ENCODE data around the gene FPR3.

The FPR3 gene

DNA sequence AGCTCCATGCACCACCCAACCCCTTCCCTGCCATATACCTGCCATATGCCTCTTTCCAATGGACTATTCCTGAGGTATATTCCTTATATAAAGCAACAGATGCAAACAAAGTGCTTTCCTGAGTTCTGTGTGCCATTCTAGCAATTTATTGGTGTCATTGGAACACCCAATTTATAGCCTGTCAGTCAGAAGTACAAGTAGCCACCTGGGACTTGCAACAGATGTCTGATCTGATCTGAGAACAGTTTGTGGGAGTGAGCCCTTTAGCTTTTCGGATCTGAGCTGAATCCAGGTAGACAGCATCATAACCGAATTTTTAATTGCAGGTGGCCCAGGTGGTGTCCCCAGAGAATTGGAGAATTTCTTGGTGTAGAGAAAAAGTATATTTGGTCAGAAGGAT is 963 bp upstream of the FPR3 start:
- no peaks in the 10 kb centered on the region for H3K36me3 ChIP-seq (ENCODE audit: control insufficient read depth, insufficient read depth, low read length)
- no peak for DNase-seq (ENCODE audit: extremely low read depth, insufficient read length)
- no peaks in the 10 kb centered on the region for H3K27me3 ChIP-seq (replicated peaks; ENCODE audit: control insufficient read depth, insufficient read depth, low read length)
- TF ChIP-seq, protein P1, sequence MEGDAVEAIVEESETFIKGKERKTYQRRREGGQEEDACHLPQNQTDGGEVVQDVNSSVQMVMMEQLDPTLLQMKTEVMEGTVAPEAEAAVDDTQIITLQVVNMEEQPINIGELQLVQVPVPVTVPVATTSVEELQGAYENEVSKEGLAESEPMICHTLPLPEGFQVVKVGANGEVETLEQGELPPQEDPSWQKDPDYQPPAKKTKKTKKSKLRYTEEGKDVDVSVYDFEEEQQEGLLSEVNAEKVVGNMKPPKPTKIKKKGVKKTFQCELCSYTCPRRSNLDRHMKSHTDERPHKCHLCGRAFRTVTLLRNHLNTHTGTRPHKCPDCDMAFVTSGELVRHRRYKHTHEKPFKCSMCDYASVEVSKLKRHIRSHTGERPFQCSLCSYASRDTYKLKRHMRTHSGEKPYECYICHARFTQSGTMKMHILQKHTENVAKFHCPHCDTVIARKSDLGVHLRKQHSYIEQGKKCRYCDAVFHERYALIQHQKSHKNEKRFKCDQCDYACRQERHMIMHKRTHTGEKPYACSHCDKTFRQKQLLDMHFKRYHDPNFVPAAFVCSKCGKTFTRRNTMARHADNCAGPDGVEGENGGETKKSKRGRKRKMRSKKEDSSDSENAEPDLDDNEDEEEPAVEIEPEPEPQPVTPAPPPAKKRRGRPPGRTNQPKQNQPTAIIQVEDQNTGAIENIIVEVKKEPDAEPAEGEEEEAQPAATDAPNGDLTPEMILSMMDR (IDR thresholded peaks at IDR 0.05; ENCODE audit: insufficient read depth, low read length, poor library complexity, severe bottlenecking), result no peak
- no peak overlapping the region for H3K4me3 ChIP-seq (replicated peaks; ENCODE audit: low read depth, low read length)

DNA sequence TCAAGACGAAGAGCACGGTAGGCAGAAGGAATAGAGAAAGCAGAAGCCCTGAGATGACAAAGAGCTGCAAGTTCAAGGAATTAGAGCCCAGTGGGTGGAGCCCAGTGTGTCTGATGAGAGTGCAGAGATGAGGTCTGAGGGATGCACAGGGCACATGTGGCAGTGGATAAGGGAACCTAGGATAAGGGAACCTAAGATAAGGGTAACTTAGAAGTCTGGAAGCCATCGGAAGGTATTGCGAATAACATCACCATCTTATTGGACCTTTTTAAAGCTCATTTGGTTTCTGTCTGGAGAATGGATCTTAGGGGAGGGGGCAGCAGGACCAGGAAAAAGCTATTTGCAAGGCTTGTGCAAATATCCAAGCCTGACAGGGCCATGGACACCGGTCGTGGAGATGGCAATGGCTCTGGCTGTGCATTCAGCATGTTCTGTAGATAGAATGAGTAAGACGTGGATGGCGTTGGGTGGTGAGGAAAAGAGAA is 1.3 kb downstream of the FPR3 start:
- no peak for DNase-seq (ENCODE audit: extremely low read depth, insufficient read length)
- no peaks in the 10 kb centered on the region for H3K36me3 ChIP-seq (ENCODE audit: control insufficient read depth, insufficient read depth, low read length)
- H3K27me3 ChIP-seq (replicated peaks; ENCODE audit: control insufficient read depth, insufficient read depth, low read length), result no peaks in the 10 kb centered on the region
- H3K4me3 ChIP-seq (replicated peaks; ENCODE audit: low read depth, low read length), result no peak overlapping the region
- TF ChIP-seq, protein P1 (IDR thresholded peaks at IDR 0.05; ENCODE audit: insufficient read depth, low read length, poor library complexity, severe bottlenecking), result no peak

DNA sequence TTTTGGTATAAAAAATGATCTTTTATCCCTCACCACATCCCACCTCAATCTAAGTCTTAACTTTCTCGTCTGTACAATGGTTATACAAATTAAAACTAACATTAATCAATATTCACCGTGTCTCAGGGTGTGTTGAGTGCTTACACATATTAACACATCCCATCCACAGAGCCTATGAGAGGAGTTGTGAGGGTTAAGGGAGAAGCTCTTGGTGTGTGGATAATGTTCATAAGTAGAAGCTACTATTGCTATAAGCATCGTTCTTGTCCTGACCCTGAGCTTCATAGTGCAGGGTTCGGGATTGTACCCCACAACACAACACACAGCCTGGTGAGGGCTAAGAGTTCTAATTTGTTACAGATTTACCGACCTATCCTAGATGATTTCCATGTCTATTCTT is 2.5 kb downstream of the FPR3 start:
- no peak for DNase-seq (ENCODE audit: extremely low read depth, insufficient read length)
- TF ChIP-seq, protein P1 (IDR thresholded peaks at IDR 0.05; ENCODE audit: insufficient read depth, low read length, poor library complexity, severe bottlenecking), result no peak
- Histone ChIP-seq H3K4me3 (replicated peaks; ENCODE audit: low read depth, low read length) (no peak overlapping the region), H3K27me3 (replicated peaks; ENCODE audit: control insufficient read depth, insufficient read depth, low read length) (no peaks in the 10 kb centered on the region), H3K36me3 (ENCODE audit: control insufficient read depth, insufficient read depth, low read length) (no peaks in the 10 kb centered on the region)

DNA sequence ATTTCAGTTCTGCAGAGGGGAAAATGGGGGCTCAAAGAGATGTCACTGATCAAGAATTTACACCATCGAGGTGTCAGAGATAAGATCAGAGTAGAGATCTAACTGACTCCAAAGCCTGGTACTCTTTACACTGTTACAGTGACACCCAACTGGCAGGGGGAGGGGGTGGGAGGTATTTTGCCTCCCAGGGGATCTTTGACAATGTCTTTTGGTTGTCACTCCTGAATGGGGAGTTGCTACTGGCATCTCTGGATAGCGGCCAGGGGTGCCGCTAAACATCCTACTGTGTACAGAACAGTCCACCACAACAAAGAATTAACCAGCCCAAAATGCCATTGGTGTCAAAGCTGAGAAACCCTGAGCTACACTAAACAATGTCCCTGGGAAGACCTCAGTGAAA is 3.1 kb downstream of the FPR3 start:
- Histone ChIP-seq H3K4me3 (replicated peaks; ENCODE audit: low read depth, low read length) (no peak overlapping the region), H3K36me3 (ENCODE audit: control insufficient read depth, insufficient read depth, low read length) (no peaks in the 10 kb centered on the region), H3K27me3 (replicated peaks; ENCODE audit: control insufficient read depth, insufficient read depth, low read length) (no peaks in the 10 kb centered on the region)
- no peak for DNase-seq (ENCODE audit: extremely low read depth, insufficient read length)
- TF ChIP-seq, protein P1 (IDR thresholded peaks at IDR 0.05; ENCODE audit: insufficient read depth, low read length, poor library complexity, severe bottlenecking), result no peak

DNA sequence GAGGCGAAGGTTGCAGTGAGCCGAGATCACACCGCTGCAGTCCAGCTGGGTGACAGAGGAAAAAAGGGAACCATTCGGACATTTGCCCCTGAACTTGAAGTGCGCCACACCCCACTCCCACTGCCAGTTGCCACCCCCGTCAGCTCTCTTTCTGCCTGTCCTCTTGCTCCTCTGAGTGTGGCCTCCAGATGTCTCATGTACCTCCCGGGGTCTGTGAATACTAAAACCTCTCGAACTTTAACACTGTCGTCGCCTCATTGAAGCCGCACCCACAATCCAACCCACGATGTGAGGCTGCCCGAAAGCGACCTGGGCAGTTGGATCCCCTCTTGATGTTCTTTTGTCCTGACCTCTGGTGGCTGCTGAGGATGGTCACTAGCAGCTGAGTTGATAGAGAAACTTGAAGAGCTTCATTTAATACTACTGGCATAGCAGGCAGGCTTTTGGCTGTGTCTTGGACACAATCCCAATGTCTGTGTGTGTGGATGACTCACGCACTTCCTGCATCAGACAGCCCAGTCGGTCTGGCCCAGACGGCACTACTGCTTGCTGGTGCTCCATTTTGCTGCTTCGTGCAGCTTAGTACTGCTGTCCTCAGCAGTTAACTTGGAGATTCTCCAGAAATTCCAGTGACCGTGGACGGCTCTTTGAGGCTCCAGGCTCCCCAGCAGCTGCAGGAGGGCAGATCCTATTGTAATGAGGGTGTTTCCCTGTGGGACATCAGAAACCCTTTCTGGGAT is 4.2 kb downstream of the FPR3 start:
- no peak for DNase-seq (ENCODE audit: extremely low read depth, insufficient read length)
- Histone ChIP-seq H3K27me3 (replicated peaks; ENCODE audit: control insufficient read depth, insufficient read depth, low read length) (no peaks in the 10 kb centered on the region), H3K4me3 (replicated peaks; ENCODE audit: low read depth, low read length) (no peak overlapping the region), H3K36me3 (ENCODE audit: control insufficient read depth, insufficient read depth, low read length) (no peaks in the 10 kb centered on the region)
- TF ChIP-seq, protein P1 (IDR thresholded peaks at IDR 0.05; ENCODE audit: insufficient read depth, low read length, poor library complexity, severe bottlenecking), result no peak

Data from GM06990 (cell line).